Transverse colon (tissue), 3 donors: Measurements from ENCODE around the gene GLIS2.

Source experiments
- EP300 ChIP-seq: sonication (generic); formaldehyde crosslinking; IDR thresholded peaks from one replicate; pipeline ENCODE4 v1.6.1; 2017; ENCODE audit warnings: antibody characterized with exemption, low read depth
- POLR2A ChIP-seq: fragments of 450-650 bp; IDR thresholded peaks from one replicate; pipeline ENCODE4 v1.6.1; 2016; ENCODE audit warnings: antibody characterized with exemption, mild to moderate bottlenecking, moderate library complexity
- TF ChIP-seq, protein P1 (sequence below), 5 experiments: fragments of 200-600 bp in 3 of 5; fragments of 450-650 bp in 2 of 5; sonication (generic) in 3 of 5; IDR thresholded peaks; 1 replicate in 2 of 5; 2 replicates in 3 of 5; pipeline ENCODE4 v1.5.1; 2016 to 2017; ENCODE audit warnings: antibody characterized with exemption in 5 of 5, inconsistent platforms in 3 of 5, mild to moderate bottlenecking in 2 of 5, moderate library complexity in 1 of 5

DNA sequence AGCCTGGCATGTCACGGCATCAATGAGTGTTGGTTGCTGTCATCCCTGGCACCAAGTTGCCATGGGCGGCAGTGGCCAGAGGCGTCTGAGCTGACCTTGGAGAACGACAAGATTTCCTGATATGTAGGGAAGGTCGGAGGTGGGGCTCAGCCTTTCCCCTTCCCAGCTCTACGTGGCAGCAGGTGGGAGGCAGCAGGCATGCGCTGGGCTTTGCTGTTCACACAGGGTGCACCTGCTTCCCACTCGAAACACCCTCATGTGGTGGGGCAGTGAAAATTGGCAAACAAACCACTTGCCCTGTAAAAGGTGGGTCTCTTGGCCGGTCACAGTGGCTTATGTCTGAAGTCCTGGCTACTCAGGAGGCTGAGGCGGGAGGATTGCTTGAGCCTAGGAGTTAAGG lies 30.7 kb upstream of the GLIS2 start:
- TF ChIP-seq, protein P1, sequence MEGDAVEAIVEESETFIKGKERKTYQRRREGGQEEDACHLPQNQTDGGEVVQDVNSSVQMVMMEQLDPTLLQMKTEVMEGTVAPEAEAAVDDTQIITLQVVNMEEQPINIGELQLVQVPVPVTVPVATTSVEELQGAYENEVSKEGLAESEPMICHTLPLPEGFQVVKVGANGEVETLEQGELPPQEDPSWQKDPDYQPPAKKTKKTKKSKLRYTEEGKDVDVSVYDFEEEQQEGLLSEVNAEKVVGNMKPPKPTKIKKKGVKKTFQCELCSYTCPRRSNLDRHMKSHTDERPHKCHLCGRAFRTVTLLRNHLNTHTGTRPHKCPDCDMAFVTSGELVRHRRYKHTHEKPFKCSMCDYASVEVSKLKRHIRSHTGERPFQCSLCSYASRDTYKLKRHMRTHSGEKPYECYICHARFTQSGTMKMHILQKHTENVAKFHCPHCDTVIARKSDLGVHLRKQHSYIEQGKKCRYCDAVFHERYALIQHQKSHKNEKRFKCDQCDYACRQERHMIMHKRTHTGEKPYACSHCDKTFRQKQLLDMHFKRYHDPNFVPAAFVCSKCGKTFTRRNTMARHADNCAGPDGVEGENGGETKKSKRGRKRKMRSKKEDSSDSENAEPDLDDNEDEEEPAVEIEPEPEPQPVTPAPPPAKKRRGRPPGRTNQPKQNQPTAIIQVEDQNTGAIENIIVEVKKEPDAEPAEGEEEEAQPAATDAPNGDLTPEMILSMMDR (IDR thresholded peaks at IDR 0.05) = no peak
- TF ChIP-seq POLR2A = no peak
- TF ChIP-seq EP300 = no peak
